ENCODE results near the gene RAB23.

DNA sequence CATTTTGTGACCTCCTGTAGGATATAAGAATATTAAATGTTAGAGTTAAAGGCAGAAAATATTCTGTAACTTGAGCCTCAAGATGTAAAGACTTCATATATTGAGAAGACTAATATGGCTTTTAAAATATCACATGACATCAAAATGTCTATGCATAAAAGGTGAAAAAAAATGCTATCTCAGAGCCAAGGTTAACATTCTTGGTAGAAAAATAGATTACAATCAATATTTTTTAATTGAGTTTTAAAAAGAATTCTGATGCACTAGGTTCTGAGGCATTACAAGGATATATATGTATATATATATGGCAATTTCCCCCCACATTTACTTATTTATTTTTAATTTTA lies 46.2 kb upstream of the RAB23 start:
- TF ChIP-seq, protein P1, sequence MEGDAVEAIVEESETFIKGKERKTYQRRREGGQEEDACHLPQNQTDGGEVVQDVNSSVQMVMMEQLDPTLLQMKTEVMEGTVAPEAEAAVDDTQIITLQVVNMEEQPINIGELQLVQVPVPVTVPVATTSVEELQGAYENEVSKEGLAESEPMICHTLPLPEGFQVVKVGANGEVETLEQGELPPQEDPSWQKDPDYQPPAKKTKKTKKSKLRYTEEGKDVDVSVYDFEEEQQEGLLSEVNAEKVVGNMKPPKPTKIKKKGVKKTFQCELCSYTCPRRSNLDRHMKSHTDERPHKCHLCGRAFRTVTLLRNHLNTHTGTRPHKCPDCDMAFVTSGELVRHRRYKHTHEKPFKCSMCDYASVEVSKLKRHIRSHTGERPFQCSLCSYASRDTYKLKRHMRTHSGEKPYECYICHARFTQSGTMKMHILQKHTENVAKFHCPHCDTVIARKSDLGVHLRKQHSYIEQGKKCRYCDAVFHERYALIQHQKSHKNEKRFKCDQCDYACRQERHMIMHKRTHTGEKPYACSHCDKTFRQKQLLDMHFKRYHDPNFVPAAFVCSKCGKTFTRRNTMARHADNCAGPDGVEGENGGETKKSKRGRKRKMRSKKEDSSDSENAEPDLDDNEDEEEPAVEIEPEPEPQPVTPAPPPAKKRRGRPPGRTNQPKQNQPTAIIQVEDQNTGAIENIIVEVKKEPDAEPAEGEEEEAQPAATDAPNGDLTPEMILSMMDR (IDR thresholded peaks at IDR 0.05) = no peak
- TF ChIP-seq POLR2A (IDR thresholded peaks at IDR 0.05) = no peak

All from Peyer's patch (tissue), 4 donors.